T-helper 2 cell treated with Interferon-gamma antibody and Interleukin-4, amounts not matched to agents 100 ng/mL and 5 ng/mL, for 36 hours (primary cell): Measurements from ENCODE around the gene PELI2. TPM values are rescaled to one million over a fixed set of nuclear protein-coding genes. Genes with fewer than 3 reads are reported as not detected.

Experiments used
- intact Hi-C: fragments of 100-400 bp; cut with micrococcal nuclease; formaldehyde crosslinking; loops from one replicate; pipeline ENCODE4 v1.15.1; 2023
- total RNA-seq: library from RNA; stranded (reverse); gene quantifications from 2 replicates; pipeline ENCODE4 v1.2.3, GENCODE V29; 2022

The PELI2 gene
- total RNA-seq, 1 donor from 2014 or later: 1.5 TPM

DNA sequence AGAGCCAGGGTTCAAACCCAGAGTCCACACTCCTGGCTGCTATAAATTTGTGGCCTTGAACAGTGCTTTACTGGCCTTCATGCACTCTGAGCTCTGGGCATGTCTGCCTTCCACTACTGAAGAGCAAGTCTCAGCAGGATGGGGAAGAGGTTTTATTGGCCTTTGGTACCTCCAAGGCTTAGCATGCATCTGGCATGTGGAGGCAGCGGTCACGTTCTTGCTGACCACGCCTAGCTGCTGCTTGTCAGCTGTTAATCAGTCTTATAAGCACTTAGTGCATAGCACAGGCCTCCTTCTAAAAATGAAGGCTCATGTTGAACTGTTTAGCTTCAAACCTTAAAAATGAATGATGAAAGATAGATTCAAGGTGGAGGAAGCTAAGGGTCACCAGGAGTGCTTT, 177.5 kb downstream of the PELI2 start:
- intact Hi-C loops: no loop called here

DNA sequence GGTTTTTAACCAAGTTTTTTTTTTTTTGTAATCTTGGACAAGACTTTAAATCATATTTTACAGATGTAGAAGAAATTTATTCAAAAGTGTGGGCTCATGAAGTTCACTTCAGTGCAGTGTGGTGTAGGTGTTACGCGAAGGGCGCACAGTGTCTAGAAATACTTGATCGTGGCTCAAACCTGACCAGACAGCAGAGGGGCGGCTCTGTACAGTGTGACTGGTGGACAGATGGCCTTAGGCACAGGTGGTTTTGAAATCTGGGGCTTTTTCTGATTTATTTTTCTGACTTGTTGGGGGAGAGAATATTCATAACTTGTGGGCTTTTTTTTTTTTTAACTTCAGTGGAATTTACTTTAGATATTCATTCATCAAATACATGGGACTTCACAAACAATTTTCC, 179.2 kb downstream of the PELI2 start:
- intact Hi-C loops: no loop called here

DNA sequence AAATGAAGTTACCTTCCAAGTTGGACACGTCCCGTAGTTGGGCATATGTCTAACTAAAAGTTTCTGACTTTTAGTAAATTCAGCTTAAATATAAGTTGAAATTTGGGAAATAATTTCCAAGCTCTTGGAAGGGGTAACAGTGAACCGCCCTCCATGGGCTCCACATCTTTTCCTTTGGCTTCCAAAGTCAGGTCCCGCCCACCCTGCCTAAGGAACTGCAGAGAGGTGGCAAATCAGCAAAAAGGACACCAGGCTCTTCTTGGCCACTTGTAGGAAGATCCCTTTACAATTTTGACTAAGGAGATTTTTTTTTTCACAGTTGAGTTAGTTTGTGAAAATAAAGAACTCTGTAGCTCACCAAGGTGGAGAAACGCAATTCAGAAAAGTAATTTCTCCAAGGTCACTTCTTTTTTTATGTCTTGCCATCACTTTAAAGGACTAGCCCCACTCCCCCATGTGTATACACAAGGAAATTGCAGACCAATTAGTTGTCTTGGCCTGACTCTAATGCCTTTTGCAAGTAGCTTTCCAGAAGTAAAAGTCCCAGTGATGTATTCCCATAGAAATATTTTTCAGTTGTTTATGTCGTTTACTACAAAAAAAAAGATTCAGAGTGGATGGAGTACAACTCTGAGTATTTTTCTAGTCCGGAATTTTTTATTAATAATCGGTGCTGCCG, 181.2 kb downstream of the PELI2 start:
- intact Hi-C loops: no loop called here

DNA sequence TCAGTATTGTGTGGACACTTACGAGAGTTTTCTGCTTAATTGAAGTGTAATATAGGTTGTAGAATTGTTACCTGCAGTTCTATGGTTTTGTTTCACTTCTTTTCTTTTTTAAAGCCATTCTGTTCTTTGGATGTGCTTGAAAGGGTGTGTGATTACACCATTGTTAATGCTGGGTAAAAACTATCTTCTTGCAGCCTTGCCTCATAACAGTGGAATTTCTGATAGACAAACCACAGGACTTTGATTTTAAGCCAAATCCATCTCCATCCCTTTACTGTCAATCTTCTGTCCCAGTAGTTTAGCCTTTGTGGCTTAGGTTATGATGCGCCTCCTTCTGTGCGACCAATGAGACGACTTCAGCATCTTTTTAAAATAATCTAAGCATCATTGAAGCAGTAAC, 182.3 kb downstream of the PELI2 start:
- intact Hi-C loops: no loop called here

DNA sequence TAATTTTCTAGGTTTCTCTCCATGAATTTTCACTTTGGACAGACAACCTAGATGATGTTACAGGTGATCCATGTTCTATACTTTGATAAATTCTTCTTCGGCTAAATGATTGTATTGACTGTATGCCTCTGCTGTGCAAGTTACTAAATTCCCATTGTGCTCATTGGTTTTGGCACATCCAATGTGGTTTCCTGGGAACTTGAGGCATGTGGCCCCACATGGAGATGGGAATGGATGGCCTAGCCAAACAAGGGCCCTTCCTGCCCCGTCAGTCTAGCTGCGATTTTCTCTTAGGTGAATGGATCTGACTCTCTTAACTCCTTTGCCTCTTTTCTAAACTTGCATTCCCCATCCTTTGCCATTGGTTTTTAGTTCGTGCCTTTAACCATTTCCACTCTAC, 186.2 kb downstream of the PELI2 start:
- intact Hi-C loops: no loop called here

DNA sequence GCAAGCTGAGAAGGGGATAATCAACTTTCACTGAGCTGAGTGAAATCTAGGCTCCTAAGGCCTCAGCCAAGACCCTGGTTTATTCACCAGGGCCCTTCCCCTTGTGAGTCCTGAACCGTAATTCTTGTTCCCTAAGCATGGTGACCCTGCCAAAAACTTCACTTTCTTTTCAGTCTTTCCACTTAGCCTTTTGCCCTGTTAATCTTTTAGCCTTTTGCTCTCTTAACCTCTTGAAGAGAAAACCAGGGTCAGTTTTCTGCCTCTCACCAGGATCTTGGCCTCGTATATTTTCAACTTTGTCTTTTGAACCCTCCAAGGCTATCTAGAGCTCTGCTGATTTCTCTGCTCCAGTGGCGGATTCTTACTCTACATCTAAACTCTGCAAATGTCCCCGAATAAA, 191.0 kb downstream of the PELI2 start:
- intact Hi-C loops: no loop called here

DNA sequence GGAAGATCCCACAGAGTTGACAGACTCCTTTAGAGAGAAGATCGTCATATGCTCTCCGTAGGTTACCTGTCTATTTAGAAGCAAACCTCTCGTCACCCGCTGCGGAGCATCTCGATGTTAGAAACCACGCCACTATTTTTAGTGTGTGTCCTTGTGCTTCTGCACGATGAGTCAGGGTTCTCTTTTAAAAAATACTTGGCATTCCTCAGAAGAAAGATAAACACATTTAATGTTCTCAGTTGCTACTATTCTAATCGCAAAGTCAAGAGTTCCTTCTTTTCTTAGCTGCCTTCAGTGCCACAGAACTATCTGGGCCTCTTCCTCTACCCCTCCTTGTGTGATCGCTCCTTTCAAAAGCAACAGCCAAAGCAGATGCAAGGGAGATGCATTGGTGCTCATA, 192.4 kb downstream of the PELI2 start:
- intact Hi-C loops: no loop called here

DNA sequence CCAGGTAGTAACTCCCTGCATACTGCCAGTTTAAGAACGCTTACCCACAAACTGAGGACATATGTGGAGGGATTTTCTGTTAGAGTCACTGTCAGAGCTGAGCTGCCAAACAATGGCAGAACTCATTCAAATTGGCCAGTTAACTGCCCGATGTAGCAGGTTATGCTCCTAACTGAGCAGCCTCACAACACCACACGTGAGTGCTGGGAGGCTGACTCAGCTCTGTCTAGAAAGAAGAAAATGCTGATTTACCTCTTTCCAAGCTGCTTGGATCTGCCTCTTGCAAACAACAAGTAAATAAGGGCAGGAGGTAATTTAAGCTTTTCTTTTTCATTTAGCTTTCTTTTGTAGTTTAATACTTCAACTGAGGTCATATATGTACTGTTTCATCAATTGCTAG, 195.6 kb downstream of the PELI2 start:
- intact Hi-C loops: no loop called here

DNA sequence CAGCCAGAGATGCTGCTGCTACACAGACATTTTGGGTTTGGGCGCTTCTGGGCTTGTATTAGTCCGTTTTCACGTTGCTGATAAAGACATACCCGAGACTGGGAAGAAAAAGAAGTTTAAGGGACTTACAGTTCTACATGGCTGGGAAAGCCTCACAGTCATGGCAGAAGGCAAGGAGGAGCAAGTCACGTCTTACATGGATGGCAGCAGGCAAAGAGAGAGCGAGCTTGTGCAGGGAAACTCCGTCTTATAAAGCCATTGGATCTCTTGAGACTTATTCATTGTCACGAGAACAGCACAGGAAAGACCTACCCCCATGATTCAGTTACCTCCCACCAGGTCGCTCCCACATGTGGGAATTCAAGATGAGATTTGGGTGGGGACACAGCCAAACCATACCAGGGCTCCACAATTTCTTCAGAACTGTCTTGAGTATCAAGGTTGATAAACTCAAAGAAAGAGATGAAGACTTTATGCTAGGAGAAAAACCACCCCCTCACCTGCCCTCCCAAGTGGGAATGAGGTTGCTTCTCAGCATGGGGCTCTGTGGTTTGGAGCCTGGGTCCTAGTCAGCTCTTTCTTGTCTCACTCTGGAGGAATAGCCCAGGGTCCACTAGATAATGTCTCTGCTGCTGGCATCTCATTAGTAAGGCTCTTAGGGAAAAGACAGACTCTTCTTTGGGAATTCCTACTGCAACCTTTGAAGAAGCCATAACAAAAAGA, 200.3 kb downstream of the PELI2 start:
- intact Hi-C loops: no loop called here

DNA sequence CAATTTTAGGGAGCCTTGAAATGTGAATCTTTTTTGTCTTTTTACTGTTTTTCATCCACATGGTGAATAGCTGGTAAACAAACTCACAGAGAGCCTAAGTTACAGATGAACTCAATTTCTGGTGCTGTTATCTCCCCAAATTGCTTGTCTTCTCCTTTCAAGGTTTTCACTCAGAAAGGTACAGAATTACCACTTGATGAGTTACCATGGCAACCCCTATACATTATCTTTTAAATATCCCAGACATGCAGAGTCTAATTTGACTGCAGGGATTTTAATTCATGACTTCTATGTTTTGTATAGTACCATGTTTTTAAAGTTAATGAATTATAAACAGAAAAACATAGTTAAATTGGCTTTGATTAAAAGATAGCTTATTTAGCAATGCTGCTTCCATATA, 203.7 kb downstream of the PELI2 start:
- intact Hi-C loops: no loop called here

DNA sequence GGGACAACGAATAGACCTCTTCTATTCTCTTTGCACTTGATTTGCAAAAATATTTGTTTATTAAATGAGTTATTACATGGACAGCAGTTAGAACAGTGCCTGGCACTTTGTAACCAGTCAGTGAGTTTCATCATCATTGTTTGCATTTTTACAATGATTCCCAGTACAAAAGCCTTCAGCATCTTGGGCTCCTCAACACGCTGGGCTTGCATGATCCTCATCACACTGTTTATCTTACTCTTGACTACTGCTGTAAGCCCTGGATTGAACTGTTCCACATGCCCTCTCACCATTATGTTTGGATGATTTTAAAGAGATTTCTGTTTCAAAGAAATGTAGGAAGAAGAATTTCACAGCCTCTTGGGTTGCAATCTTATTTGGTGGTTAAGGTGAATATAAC, 204.3 kb downstream of the PELI2 start:
- intact Hi-C loops: no loop called here

DNA sequence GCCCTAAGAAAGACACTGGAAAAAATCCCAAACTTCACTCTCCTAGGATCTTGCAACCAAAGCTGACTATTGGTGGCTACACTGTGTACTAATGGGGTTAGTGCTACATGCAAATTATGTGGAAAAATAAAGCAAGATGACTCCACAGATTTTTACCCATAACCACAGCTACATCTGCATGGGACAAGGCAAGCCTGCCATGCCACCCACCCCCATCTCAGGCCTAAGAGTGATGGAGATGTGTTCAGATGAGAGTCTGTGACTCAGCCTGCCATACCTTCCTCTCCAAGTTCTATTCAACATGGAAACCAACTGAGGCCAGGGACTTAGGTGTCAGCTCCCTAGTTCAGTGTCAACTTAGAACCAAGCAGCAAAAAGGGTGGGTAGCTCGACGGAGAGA, 206.2 kb downstream of the PELI2 start:
- intact Hi-C loops: no loop called here

DNA sequence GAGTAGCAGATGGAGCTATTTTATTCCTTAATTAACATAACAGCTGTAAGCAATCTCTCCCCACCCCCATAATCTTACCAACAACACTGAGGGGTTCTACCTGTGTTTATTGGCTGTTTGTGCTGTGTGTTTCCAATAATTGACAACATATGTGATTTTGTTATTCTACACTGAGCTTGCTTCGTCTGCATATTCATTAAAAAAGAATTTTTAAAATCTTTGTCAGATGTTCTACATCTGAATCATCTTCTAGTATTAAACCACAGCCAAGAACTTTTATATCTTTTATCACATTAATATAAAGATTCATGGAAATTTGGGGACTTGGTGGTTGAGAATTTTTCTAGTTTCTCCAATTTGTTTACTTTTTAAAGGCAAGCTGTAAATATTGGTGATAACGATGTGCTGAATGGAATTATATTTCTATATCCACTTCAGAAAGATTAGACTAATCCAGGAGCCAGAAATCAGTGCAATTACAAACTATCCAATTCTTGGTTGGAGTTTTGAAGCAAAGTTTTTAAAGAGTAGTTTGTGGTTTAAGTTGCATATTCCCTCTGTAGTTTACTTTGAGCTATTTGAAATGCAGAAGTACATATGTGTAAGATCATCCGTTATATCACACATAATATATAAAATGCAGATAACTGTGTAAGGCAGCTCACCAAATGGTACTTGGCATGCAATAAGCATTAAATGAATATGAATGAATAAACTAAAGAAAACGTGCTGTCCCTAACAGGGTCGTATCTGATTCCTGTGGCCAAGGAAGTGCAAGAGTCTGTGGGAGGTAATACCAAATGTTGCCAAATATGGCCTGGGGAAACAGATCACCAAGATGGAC, 206.9 kb downstream of the PELI2 start:
- intact Hi-C loops: no loop called here

DNA sequence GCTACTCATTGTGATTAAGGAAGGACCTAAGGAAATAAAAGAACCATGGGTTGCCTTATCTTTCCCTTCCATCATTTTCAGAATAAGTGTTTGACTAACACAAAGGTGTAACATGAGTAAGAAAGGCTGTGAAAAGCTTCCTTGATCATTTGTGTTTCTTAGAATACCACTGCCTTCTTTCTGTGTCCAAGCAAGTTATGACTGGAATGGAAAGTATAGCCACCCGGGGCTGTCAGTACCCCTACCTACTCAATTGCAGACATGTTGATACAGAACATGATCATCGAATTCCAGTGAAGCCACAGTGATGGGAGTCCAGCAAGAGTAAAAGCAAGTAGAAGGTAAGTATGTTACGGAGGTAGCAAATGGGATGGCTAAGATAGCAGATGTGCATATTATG, 209.8 kb downstream of the PELI2 start:
- intact Hi-C loops: no loop called here

DNA sequence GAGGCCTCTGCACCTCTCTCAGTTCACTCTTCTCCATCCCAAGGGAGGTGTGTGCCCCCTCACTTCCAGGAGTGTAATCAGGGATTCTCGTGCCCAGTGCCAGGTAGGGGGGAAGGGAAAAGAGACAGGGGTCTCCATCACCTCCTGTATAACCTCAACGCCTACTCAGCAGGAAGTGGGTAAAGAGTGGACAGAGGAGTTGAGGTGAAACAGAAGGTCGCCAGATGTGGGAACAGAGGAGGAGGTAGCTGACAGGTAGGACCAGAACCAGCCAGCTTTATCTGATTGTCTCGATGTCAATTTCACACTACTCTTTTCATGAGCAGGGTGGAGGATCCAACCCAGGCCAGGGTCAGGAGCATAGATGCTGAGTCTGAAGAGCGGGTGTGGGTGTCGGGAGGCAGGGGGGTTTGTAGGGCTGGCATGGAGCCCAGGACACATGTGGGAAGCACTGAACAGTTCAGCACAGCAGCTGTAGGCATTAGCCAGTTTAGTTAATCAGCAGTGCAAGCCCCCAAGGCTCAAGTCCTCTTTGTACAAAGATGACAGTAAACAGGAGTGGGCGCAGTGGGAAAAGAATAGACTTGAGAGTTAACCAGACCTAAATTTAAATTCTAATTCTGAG, 213.5 kb downstream of the PELI2 start:
- intact Hi-C loops: no loop called here

DNA sequence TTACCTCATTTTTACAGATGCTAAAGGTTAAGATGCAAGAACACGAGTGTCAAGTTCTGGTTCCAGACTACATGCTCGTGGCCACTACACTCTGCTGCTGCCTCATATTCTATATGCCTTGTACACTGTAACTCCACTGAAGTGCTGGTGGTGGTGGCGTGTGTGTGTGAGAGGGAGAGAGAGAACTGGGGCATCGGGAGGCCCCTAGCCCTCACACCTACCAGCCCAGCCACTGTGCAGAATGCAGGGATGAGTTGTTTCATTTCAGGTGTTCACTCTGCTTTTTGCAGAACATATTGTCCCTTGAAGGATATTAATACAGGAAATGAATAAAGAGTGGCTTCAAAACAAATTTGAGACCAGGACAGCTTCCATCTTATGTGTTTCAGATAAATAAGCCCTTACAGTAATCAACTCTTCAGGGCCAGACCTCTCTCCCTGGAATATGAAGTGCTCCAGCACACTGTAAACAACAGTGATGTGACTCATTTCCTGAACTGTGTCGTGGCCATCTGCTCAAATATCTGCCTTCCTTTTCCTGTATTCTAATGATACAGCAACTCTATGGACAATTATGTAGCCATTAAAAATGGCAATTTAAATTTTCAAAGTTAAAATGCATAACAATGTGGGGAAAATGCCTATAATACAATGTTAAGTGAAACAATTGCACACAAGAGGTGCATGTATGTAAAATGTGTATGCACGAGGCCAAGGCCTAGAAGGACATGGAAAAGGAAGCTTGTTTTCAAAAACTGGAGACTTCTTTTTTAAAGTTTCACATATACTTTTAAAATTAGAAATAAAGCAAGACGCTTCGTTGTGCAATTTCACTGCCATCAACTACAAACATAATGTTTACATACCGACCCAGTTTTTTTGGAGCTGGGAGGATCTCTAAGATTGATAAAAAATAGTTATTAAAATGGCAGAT, 215.4 kb downstream of the PELI2 start:
- intact Hi-C loops: no loop called here

DNA sequence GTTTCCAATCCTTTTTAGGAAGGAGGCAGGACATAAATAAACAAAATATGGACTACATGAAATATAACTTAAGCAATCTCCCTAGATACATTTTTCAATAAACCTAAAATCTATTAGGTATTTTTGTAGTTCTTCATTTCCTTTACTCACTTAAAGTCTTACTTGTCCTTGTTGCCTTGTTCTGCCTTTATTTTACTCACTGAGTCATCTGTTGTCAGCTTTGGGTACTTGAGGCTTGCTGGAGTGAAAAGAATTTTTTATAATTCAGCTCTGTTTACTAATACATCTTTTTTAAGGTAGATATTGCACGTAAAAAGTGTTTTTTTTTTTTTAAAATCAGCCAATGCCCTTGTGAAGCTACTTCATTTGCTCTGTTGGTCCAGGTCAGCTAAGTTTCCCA, 216.2 kb downstream of the PELI2 start:
- intact Hi-C loops: no loop called here

DNA sequence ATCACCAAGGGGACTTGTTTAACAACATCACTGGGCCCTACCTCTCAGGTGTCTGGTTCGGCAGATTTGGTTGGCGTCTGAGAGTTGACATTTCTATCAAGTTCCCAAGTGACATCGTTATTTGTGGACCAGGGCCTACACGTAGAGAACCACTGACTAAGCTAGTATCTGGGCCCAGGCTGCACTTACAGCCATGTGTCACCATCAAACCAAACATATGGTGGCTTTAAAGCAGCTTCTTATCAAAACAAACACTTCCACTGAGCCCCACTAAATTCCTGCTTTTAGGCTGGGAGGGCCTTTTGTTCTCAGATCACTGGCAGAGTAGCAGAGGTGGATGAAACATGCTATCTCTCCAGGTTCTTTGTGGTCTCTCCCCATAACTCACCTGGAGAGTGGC, 220.5 kb downstream of the PELI2 start:
- intact Hi-C loops: no loop called here

DNA sequence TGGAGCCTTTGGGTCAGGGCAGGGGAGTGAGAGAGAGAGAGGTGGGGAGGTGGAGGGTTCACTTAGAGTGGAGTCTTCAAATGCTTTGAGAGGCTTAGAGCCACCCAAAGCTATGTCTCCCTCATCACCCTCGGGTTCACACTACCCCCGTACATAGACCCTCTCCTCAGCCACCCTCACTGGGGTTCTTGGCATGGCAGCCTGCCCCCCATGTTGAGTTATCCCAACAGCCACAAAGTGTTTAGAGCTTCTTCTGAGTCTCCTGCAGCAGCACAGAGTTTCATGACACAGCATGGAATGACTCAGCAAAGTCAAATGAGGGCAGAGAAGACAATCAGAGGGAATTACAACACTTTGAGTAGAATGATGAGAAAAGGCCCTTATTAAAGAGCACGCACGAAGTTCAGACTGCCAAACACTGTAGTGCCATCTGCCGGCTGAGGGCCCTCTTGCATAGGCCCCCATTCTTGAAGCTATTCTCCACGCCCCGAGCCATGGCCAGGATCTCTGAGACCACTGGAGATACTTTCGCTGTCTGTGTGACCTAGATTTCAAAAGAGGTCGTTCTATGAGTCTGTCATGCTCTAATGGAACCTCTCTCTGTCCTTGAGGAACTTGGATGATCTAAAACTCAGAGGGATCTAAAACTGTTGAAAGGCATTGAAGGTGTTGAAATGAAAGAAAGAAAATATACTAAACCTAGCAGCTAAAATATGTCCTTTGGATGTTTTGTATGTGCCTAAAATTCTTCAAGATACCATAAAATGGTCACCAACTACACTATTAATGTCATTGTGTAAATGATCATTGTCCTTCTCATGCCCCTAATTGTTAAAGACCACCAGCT, 221.9 kb downstream of the PELI2 start:
- intact Hi-C loops: loop anchor here (2.0 to 5.0 kb wide), 3 partner anchors 93 to 475 kb away; no protein-coding TSS in a partner anchor

DNA sequence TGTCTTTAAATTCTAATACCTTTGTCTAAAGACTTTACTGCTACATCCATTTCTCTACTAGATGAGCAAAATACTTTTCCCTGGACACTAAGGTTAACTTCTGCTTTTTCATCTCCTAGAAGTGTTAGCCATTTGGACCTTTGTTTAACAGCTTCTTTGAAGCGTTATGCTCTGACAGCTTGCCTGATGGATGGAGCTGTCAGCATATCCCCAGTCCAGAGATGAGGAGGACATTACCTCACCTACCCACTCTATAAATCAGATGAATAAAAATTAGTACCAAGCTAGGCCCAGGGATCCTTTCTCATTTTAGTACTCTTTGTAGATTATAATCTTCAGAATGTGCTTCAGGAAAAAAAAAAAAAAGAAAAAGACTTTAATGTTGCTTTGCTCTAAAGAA, 222.7 kb downstream of the PELI2 start:
- intact Hi-C loops: loop anchor here (2.0 to 5.0 kb wide), 3 partner anchors 94 to 476 kb away; no protein-coding TSS in a partner anchor
